GM21723 (cell line): ENCODE measurements around the gene RHD.
"Not testable (repeated sequence)": the region's sequence is repeated elsewhere in the genome, so short reads cannot be mapped to it uniquely, and the experiment has no call there.

ENCODE experiments used
- ATAC-seq: cut with Tn5 transposase; IDR thresholded peaks from one replicate; pipeline ENCODE4 v1.9.1; 2021; ENCODE audit warnings: mild to moderate bottlenecking, moderate library complexity; ENCODE audit not compliant: unreplicated experiment

RHD gene

DNA sequence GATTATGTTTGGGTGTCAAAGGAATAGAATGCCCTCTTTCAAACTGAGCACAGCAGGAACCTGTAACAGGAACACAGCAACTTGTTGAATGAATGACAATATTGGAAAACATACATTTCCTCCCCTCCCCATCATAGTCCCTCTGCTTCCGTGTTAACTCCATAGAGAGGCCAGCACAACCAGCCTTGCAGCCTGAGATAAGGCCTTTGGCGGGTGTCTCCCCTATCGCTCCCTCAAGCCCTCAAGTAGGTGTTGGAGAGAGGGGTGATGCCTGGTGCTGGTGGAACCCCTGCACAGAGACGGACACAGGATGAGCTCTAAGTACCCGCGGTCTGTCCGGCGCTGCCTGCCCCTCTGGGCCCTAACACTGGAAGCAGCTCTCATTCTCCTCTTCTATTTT is at the start of gene RHD:
Gene RHD (plus strand): TSS at position 272 of the 400 bp plus-strand sequence. CDS start 39 bp downstream, at position 311.
- not testable (repeated sequence) for ATAC-seq

DNA sequence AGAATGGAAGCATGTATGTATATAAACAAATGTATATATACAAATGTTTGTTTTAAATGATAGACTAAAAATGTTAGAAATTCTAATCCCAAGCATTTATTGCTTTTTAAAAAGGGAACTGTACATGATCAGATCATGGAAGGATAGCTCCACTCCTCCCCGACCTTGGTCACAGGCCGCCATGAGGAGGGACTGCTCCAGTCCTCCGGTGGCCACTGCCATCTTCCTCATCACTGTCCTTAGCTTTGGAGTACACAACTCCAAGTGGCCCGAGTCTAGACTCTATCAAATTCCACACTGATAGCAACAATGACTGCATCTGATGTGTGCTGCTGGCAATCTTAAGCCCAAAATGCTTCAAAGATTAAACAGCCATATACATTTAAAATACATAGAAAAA is 49.7 kb upstream of the RHD start:
- no peak for ATAC-seq

GRCh38 chr1:25223471-25223870 is 48.8 kb upstream of the RHD start:
- no peak for ATAC-seq

GRCh38 chr1:25232027-25232865 is 40.1 kb upstream of the RHD start, which contains the start of gene SYF2:
Gene SYF2 (minus strand): TSS chr1:25232502. CDS start chr1:25232467, 35 bp downstream.
- ATAC-seq, result peak; percentile 80

GRCh38 chr1:25232866-25233784 is 39.2 kb upstream of the RHD start:
- ATAC-seq, result peak; percentile 64

GRCh38 chr1:25235411-25235810 is 36.9 kb upstream of the RHD start:
- ATAC-seq, result not testable (repeated sequence)

DNA sequence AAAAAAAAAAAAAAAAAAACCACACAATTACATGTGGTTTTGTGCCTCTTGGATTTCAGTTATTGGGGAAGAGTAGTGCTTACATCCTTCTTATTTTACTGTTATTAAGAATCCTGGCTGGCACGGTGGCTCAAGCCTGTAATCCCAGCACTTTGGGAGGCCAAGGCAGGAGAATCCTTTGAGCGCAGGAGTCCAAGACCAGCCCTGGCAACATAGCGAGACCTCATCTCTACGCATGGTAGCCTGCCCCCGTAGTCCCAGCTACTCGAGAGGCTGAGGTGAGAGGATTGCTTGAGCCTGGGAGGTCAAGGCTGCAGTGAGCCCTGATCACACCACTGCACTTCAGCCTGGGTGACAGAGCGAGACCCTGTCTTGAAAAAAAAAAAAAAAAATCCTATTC is 36.0 kb upstream of the RHD start:
- ATAC-seq, result not testable (repeated sequence)

- no peak for ATAC-seq
Measured at GRCh38 chr1:25238046-25238445, 34.3 kb upstream of the RHD start.

DNA sequence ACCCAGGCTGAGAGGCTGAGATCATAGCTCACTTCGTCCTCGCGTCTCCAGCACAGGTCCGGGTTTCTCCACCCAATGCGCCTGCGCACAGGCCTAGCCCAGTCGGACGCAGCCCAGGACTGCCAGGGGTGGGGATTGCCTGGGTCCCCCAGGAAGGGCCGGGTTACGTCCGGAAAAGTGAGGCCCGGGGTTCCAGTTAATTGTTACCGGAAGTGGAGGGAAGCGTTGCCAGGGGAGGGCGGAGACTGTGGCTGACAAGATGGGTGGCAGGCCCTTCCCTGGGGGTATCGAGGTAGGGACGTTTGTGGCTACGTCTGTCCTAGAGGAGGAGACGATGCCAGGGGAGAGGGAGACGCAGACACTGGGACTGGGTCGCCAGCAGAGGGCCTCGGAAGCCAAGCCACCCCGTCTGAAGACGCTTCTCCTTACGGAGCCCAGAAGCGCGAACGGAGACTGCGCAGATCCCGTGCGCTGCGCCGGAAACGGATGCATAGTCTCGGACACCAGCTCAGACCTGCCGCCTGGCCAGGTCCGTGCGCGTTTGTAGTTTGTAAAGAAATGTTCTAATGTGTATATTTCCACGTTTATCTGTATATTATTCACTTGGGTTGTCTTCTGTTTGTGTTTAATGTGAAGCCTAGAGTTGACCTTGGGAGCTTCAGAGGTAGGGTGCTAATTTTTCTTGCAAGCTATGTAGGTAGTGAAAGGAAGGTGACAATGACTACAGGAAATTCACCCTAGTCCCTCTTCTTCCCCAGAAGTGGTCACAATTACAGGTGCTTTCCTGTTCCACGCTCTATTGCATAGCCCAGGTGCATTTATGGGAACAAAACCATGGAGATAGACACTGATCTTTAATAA is 32.4 kb upstream of the RHD start:
- peak; percentile 67 for ATAC-seq

- no peak for ATAC-seq
Measured at GRCh38 chr1:25243907-25244306, 28.4 kb upstream of the RHD start.

- ATAC-seq, result no peak
Measured at GRCh38 chr1:25245393-25245792, 26.9 kb upstream of the RHD start.

- peak; percentile 3 for ATAC-seq
Measured at GRCh38 chr1:25245809-25246599, 26.3 kb upstream of the RHD start.

- peak; percentile 5 for ATAC-seq
Measured at GRCh38 chr1:25246600-25247023, 25.7 kb upstream of the RHD start.

- ATAC-seq, result peak; percentile 73
Measured at GRCh38 chr1:25247024-25247828, 25.1 kb upstream of the RHD start, which contains the start of gene RSRP1. Gene RSRP1 (minus strand): TSS chr1:25247454. CDS start chr1:25246963, 491 bp downstream.

DNA sequence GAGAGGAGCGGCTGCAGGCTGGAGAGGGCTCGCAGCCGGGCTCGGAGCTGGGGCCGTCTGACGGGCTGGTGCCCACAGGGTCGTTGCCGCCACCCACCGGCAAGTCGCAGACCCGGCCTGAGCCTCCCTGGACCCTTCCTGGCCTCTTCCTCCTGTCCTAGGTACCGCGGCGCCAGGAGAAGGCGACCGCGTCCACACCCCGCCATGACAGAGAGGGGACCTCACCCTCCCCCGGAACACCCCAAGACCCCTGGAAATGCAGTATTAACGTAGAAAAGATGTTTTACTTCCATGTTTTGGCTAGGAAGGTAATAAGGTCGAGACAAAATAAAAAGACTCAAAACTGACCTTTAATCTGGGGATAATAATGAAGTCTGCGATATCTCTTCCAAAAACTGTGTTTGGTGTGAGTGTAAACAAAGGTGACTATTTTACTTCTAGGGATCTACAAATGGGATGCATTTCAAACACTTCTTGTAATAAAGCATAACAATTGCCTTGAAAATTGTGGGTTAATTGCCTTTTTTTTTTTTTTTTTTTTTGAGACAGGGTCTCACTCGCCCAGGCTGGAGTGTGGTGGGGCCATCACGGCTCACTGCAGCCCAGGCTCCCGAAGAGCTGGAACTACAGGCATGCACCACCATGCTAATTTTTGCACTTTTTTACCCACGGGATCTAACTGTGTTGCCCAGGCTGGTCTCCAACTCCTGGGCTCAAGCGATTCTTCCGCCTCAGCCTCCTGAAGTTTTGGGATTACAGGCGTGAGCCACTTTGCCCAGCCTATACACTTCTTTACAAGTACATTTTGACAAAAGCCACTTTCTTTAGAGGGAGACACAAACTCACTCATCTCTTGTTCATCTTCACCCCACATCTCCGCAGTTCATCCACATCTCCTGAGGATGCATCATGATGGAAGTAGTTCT is 24.2 kb upstream of the RHD start:
- ATAC-seq, result peak; percentile 42

- no peak for ATAC-seq
Measured at GRCh38 chr1:25253911-25254310, 18.4 kb upstream of the RHD start.

GRCh38 chr1:25255706-25256577 is 16.4 kb upstream of the RHD start:
- no peak for ATAC-seq
